Activated CD4-positive, alpha-beta T cell treated with anti-CD3 and anti-CD28 coated beads, Interleukin-2, amount 10 ng/mL, durations not matched to agents 24 days and 14 days (primary cell): ENCODE data around the gene SIRT2. TPM values are rescaled to one million over a fixed set of nuclear protein-coding genes. Genes with fewer than 3 reads are reported as not detected.
"Not testable (repeated sequence)": the region's sequence is repeated elsewhere in the genome, so short reads cannot be mapped to it uniquely, and the experiment has no call there.

Experiments used
- DNase-seq: peaks from one replicate; pipeline ENCODE4 v3.0.0; 2022
- H3K27ac Mint-ChIP-seq: one replicate; pipeline ENCODE4 v1.8.0; 2022; ENCODE audit warnings: mild to moderate bottlenecking, mixed read lengths
- H3K27me3 Mint-ChIP-seq: one replicate; pipeline ENCODE4 v1.8.0; 2022; ENCODE audit warnings: mixed read lengths
- H3K36me3 Mint-ChIP-seq: one replicate; pipeline ENCODE4 v1.8.0; 2022; ENCODE audit warnings: low read depth, mild to moderate bottlenecking, mixed read lengths
- H3K4me1 Mint-ChIP-seq: one replicate; pipeline ENCODE4 v1.8.0; 2021; ENCODE audit warnings: mixed read lengths
- H3K4me3 Mint-ChIP-seq: one replicate; pipeline ENCODE4 v1.8.0; 2022; ENCODE audit warnings: mild to moderate bottlenecking, moderate library complexity, mixed read lengths
- H3K9me3 Mint-ChIP-seq: one replicate; pipeline ENCODE4 v1.8.0; 2021; ENCODE audit warnings: mixed read lengths
- intact Hi-C: fragments of 100-400 bp; cut with micrococcal nuclease; formaldehyde crosslinking; loops from one replicate; pipeline ENCODE4 v1.15.1; 2023
- total RNA-seq: library from RNA; stranded (reverse); gene quantifications from 2 replicates; pipeline ENCODE4 v1.2.3, GENCODE V29; 2022

SIRT2 gene
- 23.6 and 30.1 TPM in 2 replicates for total RNA-seq

DNA sequence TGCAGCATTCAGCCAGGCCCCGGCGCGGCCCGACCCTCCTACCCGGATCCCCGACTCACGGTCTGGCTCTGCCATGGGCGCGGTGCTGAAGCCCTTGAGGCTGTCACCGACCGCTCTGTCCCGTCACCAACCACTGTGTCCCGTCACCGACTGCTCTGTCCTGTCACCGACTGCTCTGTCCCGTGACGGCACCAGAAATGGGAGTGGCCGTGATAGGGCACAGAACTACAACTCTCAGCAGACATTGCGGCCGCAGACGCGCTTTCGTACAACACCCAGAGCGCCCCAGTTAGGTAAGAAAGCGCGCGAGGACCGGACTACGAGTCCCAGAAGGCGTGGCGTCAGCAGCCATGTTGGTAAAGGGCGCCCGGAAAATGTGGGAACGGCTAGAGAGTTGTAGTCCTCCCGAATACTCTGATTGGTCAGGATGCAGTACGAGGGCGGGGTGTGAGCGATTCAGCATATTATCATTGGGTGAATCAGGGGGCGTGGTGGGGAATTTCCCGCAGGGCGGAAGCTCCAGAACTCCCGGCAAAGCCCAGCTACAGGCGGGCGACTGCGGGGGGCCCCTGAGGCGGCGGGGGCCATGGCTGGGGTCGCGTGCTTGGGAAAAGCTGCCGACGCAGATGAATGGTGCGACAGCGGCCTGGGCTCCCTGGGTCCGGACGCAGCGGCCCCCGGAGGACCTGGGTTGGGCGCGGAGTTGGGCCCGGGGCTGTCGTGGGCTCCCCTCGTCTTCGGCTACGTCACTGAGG lies at the start of gene SIRT2, which contains the start of gene NFKBIB:
Gene SIRT2, minus strand, starts transcription at position 172 of the 755 bp plus-strand sequence. Its CDS starts 97 bp downstream, at position 75.
Gene NFKBIB, plus strand, starts transcription at position 523 of the 755 bp plus-strand sequence. Its CDS starts 64 bp downstream, at position 587.
- Mint-ChIP-seq H3K4me3 (peak within 1 kb of the TSS; percentile 93), H3K27ac (peak within 1 kb of the TSS; percentile 95), H3K27me3 (no peaks in the 10 kb centered on the region), H3K9me3 (no peaks in the 10 kb centered on the region), H3K4me1 (peaks cover 37% of the 10 kb centered on the region), H3K36me3 (peaks cover 23% of the 10 kb centered on the region)
- peak; percentile 100 for DNase-seq
- intact Hi-C loops: loop anchor here (1.0 to 10.0 kb wide), 5 partner anchors 21 to 562 kb away; partner anchors contain the start of genes CATSPERG, FAM98C, MRPS12 and RINL

DNA sequence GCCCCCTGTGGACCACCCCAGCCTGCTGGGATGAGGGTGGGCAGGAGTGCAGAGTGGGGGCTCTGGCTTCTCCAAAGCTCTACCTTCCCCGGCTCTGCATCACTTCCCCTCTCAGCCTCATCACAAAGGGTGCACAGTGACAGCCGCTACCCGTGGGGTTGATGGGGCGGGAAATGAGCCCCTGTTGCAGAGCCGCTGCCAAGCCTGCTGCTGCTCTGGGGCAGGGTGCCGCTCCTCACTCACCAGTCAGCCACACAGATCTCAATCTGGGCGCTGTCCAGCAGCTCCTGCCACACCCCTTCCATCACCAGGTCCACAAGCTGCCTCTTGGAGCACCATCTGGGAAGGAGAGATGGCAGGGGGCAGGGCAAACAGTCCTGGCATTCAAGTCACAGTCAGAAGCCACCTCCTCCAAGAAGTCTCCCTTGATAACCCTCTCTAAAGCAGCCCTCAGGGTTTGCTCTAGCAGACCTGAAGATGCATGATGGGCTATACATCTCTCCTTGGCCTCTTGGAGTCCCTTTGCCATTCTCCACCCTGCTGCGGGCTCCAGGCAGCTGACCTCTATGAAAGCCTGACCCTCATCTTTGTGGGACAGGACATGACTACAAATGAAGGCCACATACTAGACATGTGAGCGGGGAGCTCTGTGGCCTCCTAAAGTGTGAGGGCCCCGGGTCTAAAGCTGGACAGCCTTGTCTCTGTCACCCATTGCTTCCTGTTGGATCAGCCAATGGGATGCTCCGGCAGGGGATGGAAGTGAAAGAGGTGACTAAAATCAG lies 47.0 kb upstream of the SIRT2 start:
- Mint-ChIP-seq H3K4me3 (no peak overlapping the region), H3K4me1 (peaks cover 9% of the 10 kb centered on the region), H3K27me3 (peaks cover 15% of the 10 kb centered on the region), H3K36me3 (no peaks in the 10 kb centered on the region), H3K27ac (no peak overlapping the region), H3K9me3 (no peaks in the 10 kb centered on the region)
- intact Hi-C loops: no loop called here
- DNase-seq: no peak

DNA sequence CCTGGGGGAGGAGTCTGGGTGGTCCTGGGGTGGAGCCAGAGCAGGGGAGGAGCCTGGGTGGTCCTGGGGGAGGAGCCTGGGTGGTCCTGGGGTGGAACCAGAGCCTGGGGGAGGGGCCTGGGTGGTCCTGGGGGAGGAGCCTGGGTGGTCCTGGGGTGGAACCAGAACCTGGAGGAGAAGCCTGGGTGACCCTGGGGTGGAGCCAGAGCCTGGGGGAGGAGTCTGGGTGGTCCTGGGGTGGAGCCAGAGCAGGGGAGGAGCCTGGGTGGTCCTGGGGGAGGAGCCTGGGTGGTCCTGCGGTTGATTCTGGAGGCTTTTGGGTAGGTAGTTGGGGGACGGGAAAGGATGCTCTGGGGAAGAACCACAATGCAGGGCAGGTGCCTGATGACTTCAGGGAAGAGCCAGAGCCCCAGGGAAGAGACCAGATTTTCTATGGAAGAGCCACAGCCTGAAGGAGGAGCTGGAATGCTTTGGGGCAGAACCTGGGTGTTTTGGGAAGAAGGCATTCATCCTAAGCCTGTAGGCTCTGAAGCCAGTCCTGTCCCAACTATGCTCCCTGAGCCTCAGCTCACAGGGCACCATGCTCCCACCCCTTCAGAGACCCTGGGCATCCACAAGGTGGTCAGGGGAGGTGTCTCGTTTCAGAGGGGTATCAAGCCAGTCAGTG lies 46.3 kb upstream of the SIRT2 start:
- peaks cover 16% of the 10 kb centered on the region for H3K27me3 Mint-ChIP-seq
- H3K4me3 Mint-ChIP-seq: no peak overlapping the region
- H3K9me3 Mint-ChIP-seq: no peaks in the 10 kb centered on the region
- peaks cover 12% of the 10 kb centered on the region for H3K4me1 Mint-ChIP-seq
- intact Hi-C loops: no loop called here
- no peak overlapping the region for H3K27ac Mint-ChIP-seq
- H3K36me3 Mint-ChIP-seq: no peaks in the 10 kb centered on the region
- DNase-seq: no peak

DNA sequence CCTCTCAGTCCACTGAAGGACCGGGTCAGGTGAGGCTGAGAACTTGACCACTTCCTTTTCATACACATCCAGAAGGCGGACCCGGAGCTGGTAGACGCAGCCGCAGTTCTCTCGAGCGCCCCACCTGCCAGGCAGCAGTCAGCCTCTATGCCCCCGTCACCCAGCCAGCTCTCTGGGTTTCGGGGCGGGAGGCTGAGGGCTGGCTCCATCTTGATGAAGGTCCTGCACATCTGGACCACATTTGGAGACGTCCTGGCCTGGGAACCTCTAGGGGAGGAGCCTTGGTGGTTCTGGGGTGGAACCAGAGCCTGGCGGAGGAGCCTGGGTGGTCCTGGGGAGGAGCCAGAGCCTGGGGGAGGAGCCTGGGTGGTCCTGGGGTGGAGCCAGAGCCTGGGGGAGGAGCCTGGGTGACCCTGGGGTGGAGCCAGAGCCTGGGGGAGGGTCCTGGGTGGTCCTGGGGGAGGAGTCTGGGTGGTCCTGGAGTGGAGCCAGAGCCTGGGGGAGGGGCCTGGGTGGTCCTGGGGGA lies 45.6 kb upstream of the SIRT2 start:
- H3K27me3 Mint-ChIP-seq: peaks cover 17% of the 10 kb centered on the region
- no peak for DNase-seq
- H3K36me3 Mint-ChIP-seq: no peaks in the 10 kb centered on the region
- H3K4me3 Mint-ChIP-seq: no peak overlapping the region
- no peak overlapping the region for H3K27ac Mint-ChIP-seq
- peaks cover 10% of the 10 kb centered on the region for H3K4me1 Mint-ChIP-seq
- intact Hi-C loops: no loop called here
- no peaks in the 10 kb centered on the region for H3K9me3 Mint-ChIP-seq

DNA sequence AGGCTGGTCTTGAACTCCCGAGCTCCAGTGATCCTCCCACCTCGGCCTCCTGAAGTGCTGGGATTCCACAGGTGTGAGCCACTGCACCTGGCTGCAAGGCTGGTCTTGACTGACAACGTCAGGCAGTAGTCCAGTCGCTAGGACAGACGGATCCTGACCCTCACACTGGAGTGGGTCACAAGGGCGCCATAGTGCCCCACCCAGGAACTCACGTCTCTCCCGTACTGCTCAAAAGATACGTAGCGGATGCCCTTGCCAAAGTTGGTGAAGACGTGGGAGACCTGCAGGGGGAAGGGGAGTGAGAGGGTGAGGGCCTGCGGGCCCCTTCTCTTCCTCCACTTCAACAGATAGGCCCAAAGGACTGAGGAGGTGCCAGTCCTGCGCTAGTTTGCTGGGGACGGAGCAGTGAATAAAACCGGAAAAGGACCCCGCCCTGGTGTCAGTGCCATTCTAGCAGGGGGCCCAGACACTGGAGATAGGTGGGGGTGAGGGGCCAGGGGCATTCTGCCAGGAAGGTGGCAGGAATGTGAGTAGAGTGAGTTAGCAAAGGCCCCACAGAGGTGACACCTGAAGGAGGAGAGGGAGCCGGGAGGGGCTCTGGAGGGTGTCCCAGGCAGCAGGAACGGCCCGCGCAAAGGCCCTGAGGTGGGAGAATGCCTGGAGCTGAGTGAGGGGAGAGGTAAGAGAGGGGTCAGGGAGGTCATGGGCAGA lies 43.2 kb upstream of the SIRT2 start:
- Mint-ChIP-seq H3K4me3 (no peak overlapping the region), H3K27ac (no peak overlapping the region), H3K9me3 (no peaks in the 10 kb centered on the region), H3K27me3 (peaks cover 15% of the 10 kb centered on the region), H3K36me3 (no peaks in the 10 kb centered on the region), H3K4me1 (peaks cover 9% of the 10 kb centered on the region)
- DNase-seq: no peak
- intact Hi-C loops: no loop called here

DNA sequence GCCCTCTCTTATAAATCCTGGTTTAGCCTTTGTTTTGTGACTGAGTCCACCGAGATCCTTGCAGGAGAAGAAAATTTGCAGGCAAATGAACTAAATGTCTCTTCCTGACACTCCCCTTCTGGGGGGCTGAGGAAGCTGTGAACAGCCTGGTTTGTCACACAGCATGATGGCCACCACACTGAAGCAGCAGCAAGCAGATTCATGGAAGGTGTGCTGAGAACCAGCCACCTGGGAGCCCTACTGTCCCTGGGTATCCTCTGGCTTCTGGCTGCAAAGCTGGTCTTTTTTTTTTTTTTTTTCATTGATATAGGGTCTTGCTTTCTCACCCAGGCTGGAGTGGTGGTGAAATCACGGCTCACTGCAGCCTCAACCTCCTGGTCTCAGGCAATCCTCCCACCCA lies 42.6 kb upstream of the SIRT2 start:
- no peaks in the 10 kb centered on the region for H3K9me3 Mint-ChIP-seq
- no peak overlapping the region for H3K27ac Mint-ChIP-seq
- H3K4me1 Mint-ChIP-seq: peaks cover 9% of the 10 kb centered on the region
- intact Hi-C loops: no loop called here
- no peak for DNase-seq
- H3K4me3 Mint-ChIP-seq: no peak overlapping the region
- H3K27me3 Mint-ChIP-seq: peaks cover 15% of the 10 kb centered on the region
- no peaks in the 10 kb centered on the region for H3K36me3 Mint-ChIP-seq

DNA sequence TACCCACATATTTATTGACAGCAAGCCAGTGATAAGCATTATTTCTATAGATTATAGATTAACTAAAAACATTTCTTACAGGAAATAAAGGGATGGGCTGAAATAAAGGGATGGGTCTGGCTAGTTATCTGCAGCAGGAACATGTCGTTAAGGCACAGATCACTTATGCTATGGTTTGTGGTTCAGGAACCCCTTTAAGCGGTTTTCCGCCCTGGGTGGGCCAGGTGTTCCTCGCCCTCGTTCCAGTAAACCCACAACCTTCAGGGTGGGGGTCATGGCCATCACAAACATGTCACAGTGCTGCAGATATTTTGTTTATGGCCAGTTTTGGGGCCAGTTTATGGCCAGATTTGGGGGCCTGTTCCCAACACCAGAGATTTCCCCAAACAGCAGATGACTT lies 42.0 kb upstream of the SIRT2 start:
- H3K4me3 Mint-ChIP-seq, H3K4me1 Mint-ChIP-seq, DNase-seq, H3K27ac Mint-ChIP-seq, intact Hi-C loops, H3K36me3 Mint-ChIP-seq, H3K9me3 Mint-ChIP-seq: not testable (repeated sequence)
- peaks cover 15% of the 10 kb centered on the region for H3K27me3 Mint-ChIP-seq

DNA sequence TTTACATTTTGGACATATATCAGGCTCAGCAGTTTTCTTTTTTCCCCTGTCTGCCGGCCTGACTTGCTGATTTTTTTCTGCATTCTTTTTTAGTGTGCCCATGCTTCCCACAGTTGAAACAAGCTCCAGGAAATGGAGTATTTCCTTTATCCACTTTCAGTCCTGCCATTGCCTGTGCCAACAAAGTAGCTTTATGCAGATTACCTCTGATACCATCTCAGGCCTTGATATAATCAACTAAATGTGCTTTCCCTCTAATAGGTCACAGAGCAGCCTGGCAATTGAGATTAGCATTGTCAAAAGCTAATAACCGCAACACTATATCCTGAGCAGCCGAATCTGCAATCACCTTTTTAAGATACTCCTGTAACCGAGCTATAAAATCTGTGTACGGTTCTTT lies 40.5 kb upstream of the SIRT2 start:
- Mint-ChIP-seq H3K9me3 (peaks cover 3% of the 10 kb centered on the region), H3K4me1 (peaks cover 9% of the 10 kb centered on the region), H3K27me3 (peaks cover 15% of the 10 kb centered on the region), H3K36me3 (peaks cover 12% of the 10 kb centered on the region), H3K4me3 (no peak overlapping the region), H3K27ac (no peak overlapping the region)
- DNase-seq: no peak
- intact Hi-C loops: no loop called here

DNA sequence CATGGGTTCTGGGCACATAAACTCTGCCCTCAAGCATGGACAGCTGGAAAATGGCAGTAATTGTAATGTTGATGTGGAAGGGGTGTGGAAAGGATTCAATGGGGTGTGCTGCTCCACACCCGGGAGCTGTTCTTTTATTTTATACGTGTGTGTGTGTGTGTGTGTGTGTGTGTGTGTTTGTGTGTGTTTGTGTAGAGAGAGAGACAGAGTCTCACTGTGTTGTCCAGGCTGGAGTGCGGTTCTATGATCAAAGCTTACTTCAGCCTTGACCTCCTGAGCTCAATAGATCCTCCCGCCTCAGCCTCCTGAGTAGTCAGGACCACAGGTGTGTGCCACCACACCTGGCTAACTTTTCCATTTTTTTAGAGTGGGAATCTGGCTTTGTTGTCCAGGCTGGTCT lies 34.1 kb upstream of the SIRT2 start:
- intact Hi-C loops: loop anchor here (5.0 kb wide), 1 partner anchor 296 kb away; no protein-coding TSS in a partner anchor
- Mint-ChIP-seq H3K4me1 (peaks cover 20% of the 10 kb centered on the region), H3K27me3 (peaks cover 2% of the 10 kb centered on the region), H3K9me3 (peaks cover 3% of the 10 kb centered on the region), H3K27ac (no peak overlapping the region), H3K36me3 (peaks cover 43% of the 10 kb centered on the region), H3K4me3 (no peak overlapping the region)
- no peak for DNase-seq

DNA sequence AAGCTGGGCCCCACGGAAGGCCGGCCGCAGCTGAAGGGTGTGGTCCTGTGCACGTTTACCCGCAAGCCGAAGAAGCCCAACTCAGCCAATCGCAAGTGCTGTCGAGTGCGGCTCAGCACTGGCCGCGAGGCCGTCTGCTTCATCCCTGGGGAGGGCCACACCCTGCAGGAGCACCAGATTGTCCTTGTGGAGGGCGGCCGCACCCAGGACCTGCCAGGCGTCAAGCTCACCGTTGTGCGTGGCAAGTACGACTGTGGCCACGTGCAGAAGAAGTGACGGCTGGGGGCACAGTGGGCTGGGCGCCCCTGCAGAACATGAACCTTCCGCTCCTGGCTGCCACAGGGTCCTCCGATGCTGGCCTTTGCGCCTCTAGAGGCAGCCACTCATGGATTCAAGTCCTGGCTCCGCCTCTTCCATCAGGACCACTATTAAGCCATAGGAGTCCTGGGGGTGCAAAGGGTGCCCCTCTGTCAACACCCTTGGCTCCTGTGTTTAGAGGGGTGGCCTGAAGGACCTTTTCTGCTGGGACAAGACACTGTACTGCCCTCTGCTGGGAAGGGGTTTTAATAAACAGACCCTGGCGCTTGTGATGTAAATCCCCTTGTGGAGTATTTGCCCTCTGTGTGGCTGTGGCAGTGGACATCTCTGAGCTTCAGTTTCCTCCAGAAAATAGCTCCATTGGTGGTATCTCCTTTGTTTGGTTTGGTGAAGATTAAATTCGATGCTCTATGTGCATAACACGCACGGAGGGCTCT lies 33.2 kb upstream of the SIRT2 start:
- H3K4me3 Mint-ChIP-seq: peak overlapping the region; percentile 96
- peaks cover 3% of the 10 kb centered on the region for H3K9me3 Mint-ChIP-seq
- H3K27me3 Mint-ChIP-seq: no peaks in the 10 kb centered on the region
- DNase-seq: peak; percentile 81
- peaks cover 25% of the 10 kb centered on the region for H3K4me1 Mint-ChIP-seq
- peak overlapping the region; percentile 25 for H3K27ac Mint-ChIP-seq
- intact Hi-C loops: loop anchor here (5.0 kb wide), 1 partner anchor 295 kb away; no protein-coding TSS in a partner anchor
- H3K36me3 Mint-ChIP-seq: peaks cover 47% of the 10 kb centered on the region

DNA sequence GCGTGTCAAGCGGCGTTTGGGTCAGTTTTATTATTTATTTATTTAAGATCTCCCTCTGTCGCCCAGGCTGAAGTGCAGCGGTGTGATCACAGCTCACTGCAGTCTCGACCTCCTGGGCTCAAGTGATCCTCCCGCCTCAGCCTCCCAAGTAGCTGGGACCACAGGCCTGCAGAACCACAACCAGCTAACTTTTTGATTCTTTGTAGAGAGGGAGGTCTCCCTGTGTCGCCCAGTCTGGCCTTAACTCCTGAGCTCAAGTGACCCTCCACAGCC lies 32.0 kb upstream of the SIRT2 start:
- H3K4me1 Mint-ChIP-seq: peaks cover 25% of the 10 kb centered on the region
- H3K27ac Mint-ChIP-seq: peak overlapping the region; percentile 96
- peak overlapping the region; percentile 96 for H3K4me3 Mint-ChIP-seq
- intact Hi-C loops: loop anchor here (2.0 to 5.0 kb wide), 2 partner anchors 197 to 294 kb away; no protein-coding TSS in a partner anchor
- DNase-seq: no peak
- H3K9me3 Mint-ChIP-seq: peaks cover 3% of the 10 kb centered on the region
- H3K36me3 Mint-ChIP-seq: peaks cover 47% of the 10 kb centered on the region
- no peaks in the 10 kb centered on the region for H3K27me3 Mint-ChIP-seq

DNA sequence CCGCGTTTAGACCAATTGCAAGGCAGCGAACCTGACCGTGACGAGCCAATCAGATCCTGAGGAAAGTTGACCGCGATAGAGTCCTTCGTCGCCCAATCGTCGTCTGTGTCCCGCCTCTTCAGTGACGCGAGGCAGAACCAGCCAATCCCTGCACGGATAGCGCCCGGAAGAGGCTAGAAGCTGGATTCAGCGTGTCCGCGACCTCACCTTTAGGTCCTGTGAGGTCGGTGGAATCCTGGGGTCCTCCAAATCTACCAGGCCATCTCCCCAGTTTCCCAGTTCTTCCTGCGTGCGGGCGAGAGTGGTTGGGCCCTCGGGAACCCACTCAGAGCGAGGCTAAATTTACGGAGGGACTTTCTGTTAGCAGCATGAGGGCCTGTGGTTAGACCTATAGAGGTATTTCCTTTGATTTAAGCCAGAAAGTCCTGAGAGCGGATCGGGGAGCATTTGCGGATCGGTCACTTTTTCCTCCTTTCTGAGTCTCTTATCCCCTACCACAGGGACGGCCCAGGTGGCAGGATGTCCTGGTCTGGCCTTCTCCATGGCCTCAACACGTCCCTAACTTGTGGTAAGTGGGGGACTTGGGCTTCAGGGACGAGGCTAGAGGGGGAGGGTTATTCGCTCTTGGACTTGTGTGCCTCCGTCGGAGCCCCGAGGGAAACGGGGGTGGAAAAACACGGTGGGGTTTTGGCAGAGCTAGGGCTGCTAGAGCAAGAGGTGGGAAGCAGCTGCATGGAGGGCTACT lies 31.5 kb upstream of the SIRT2 start, which contains the start of gene MRPS12:
Gene MRPS12, plus strand, starts transcription at position 169 of the 745 bp plus-strand sequence. Its CDS starts 351 bp downstream, at position 520.
- peaks cover 3% of the 10 kb centered on the region for H3K9me3 Mint-ChIP-seq
- DNase-seq: peak; percentile 99
- peaks cover 25% of the 10 kb centered on the region for H3K4me1 Mint-ChIP-seq
- intact Hi-C loops: loop anchor here (1.0 to 5.0 kb wide), 7 partner anchors 32 to 528 kb away; partner anchors contain the start of genes ECH1, FAM98C, MED29 and NFKBIB
- peaks cover 43% of the 10 kb centered on the region for H3K36me3 Mint-ChIP-seq
- H3K27me3 Mint-ChIP-seq: no peaks in the 10 kb centered on the region
- peak within 1 kb of the TSS; percentile 96 for H3K27ac Mint-ChIP-seq
- H3K4me3 Mint-ChIP-seq: peak within 1 kb of the TSS; percentile 96
